ENCODE results near the gene ANKRD24. TPM values are rescaled to one million over a fixed set of nuclear protein-coding genes. Genes with fewer than 3 reads are reported as not detected.
A peak's percentile ranks its signal among the peaks of the same experiment; 100 is the strongest.

Gene ANKRD24
- total and polyA plus RNA-seq, 2 experiments from 2014 or later: 3.7 to 18.0 TPM

DNA sequence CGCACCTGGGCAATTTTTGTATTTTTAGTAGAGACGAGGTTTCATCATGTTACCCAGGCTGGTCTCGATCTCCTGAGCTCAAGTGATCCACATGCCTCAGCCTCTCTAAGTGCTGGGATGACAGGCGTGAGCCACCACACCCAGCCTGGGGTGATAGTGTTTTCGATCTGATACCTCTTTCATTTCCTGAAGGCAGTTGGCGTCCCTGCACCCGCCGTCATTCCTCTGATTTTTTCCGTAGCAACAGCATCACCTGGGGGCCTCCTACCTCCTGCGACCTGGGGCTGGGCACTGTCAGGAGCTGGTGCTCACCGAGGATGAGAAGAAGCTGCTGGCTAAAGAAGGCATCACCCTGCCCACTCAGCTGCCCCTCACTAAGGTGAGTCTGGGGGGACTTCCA lies 18.2 kb upstream of the ANKRD24 start:
- Histone ChIP-seq H3F3A (replicated peaks; ENCODE audit: low read depth) (no peaks in the 10 kb centered on the region), H3K4me3 (no peak overlapping the region), H3K4me2 (no peak overlapping the region), H3K4me1 (ENCODE audit: insufficient read depth) (no peaks in the 10 kb centered on the region), H4K20me1 (replicated peaks; ENCODE audit: insufficient read depth) (no peaks in the 10 kb centered on the region), H3K27me3 (ENCODE audit: insufficient read depth) (no peaks in the 10 kb centered on the region), H3K79me2 (replicated peaks; ENCODE audit: insufficient read depth) (no peaks in the 10 kb centered on the region), H3K9me2 (ENCODE audit: insufficient read depth) (no peaks in the 10 kb centered on the region), H3K27ac (ENCODE audit: low read depth) (no peak overlapping the region), H3K36me3 (ENCODE audit: insufficient read depth) (no peaks in the 10 kb centered on the region), H2AFZ (no peak overlapping the region)
- H3K36me3 Mint-ChIP-seq (ENCODE audit: low read depth): no peaks in the 10 kb centered on the region
- DNase-seq (ENCODE audit: low spot score): no peak
- ATAC-seq: peak; percentile 44
- H3K27me3 Mint-ChIP-seq (ENCODE audit: insufficient read depth, low read depth, poor library complexity): peaks cover 14% of the 10 kb centered on the region
- no peak overlapping the region for H3K27ac Mint-ChIP-seq
- no peak overlapping the region for H3K4me3 Mint-ChIP-seq
- H3K9me3 Mint-ChIP-seq: no peaks in the 10 kb centered on the region
- TF ChIP-seq CREB1 (CRISPR knock-in tag; IDR thresholded peaks at IDR 0.05; ENCODE audit: low read depth) (no peak), ZNF331 (CRISPR knock-in tag; IDR thresholded peaks at IDR 0.05; ENCODE audit: low read depth) (no peak), POLR2AphosphoS5 (IDR thresholded peaks at IDR 0.05; ENCODE audit: low read depth) (no peak), EZH2 (IDR thresholded peaks at IDR 0.05; ENCODE audit: low read depth, unreplicated experiment) (no peak), NANOG (IDR thresholded peaks at IDR 0.05; ENCODE audit: borderline replicate concordance) (no peak), ZNF114 (CRISPR knock-in tag; IDR thresholded peaks at IDR 0.05) (no peak)
- TF ChIP-seq, protein P1, sequence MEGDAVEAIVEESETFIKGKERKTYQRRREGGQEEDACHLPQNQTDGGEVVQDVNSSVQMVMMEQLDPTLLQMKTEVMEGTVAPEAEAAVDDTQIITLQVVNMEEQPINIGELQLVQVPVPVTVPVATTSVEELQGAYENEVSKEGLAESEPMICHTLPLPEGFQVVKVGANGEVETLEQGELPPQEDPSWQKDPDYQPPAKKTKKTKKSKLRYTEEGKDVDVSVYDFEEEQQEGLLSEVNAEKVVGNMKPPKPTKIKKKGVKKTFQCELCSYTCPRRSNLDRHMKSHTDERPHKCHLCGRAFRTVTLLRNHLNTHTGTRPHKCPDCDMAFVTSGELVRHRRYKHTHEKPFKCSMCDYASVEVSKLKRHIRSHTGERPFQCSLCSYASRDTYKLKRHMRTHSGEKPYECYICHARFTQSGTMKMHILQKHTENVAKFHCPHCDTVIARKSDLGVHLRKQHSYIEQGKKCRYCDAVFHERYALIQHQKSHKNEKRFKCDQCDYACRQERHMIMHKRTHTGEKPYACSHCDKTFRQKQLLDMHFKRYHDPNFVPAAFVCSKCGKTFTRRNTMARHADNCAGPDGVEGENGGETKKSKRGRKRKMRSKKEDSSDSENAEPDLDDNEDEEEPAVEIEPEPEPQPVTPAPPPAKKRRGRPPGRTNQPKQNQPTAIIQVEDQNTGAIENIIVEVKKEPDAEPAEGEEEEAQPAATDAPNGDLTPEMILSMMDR (conservative IDR thresholded peaks at IDR 0.05; ENCODE audit: low read depth in 2 of 2): no peak
- no peaks in the 10 kb centered on the region for H3K4me1 Mint-ChIP-seq

DNA sequence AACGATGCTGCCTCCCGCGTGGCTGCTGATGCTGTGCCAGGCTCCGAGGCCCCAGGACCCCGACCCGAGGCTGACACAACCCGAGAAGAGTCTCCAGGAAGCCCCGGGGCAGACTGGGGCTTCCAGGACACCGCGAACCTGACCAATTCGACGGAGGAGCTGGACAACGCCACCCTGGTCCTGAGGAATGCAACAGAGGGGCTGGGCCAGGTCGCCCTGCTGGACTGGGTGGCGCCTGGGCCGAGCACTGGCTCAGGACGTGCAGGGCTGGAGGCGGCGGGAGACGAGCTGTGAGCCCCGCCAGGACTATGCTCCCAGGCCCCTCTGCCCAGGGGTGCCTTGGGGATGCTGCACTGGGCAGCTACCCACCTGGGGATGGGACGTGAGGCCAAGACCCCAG lies 10.8 kb upstream of the ANKRD24 start:
- no peak for ATAC-seq
- no peak overlapping the region for H3K27ac ChIP-seq (ENCODE audit: low read depth)
- no peak for DNase-seq (ENCODE audit: low spot score)

More for the DNA sequence above, 10.8 kb upstream of the ANKRD24 start:
- Histone ChIP-seq H3K9me2 (ENCODE audit: insufficient read depth) (no peaks in the 10 kb centered on the region), H3K4me3 (no peak overlapping the region), H4K20me1 (replicated peaks; ENCODE audit: insufficient read depth) (no peaks in the 10 kb centered on the region; the same call in 1 of the 2 replicates), H3K4me1 (ENCODE audit: insufficient read depth) (no peaks in the 10 kb centered on the region), H2AFZ (no peak overlapping the region), H3K36me3 (ENCODE audit: insufficient read depth) (no peaks in the 10 kb centered on the region), H3F3A (replicated peaks; ENCODE audit: low read depth) (no peaks in the 10 kb centered on the region), H3K4me2 (no peak overlapping the region), H3K27me3 (ENCODE audit: insufficient read depth) (peaks cover 8% of the 10 kb centered on the region; the same call in 1 of the 2 replicates), H3K79me2 (replicated peaks; ENCODE audit: insufficient read depth) (no peaks in the 10 kb centered on the region)
- TF ChIP-seq POLR2AphosphoS5 (IDR thresholded peaks at IDR 0.05; ENCODE audit: low read depth) (no peak), EZH2phosphoT487 (IDR thresholded peaks at IDR 0.05; ENCODE audit: unreplicated experiment) (no peak), JUNB (IDR thresholded peaks at IDR 0.05; ENCODE audit: unreplicated experiment) (no peak), ZNF331 (CRISPR knock-in tag; IDR thresholded peaks at IDR 0.05; ENCODE audit: low read depth) (no peak), CREB1 (CRISPR knock-in tag; IDR thresholded peaks at IDR 0.05; ENCODE audit: low read depth) (no peak), ZNF114 (CRISPR knock-in tag; IDR thresholded peaks at IDR 0.05) (no peak), STAT1 (IDR thresholded peaks at IDR 0.05; ENCODE audit: unreplicated experiment) (no peak)
- TF ChIP-seq, protein P1 (conservative IDR thresholded peaks at IDR 0.05; ENCODE audit: low read depth in 2 of 2): no peak
- TF ChIP-seq, protein P2, sequence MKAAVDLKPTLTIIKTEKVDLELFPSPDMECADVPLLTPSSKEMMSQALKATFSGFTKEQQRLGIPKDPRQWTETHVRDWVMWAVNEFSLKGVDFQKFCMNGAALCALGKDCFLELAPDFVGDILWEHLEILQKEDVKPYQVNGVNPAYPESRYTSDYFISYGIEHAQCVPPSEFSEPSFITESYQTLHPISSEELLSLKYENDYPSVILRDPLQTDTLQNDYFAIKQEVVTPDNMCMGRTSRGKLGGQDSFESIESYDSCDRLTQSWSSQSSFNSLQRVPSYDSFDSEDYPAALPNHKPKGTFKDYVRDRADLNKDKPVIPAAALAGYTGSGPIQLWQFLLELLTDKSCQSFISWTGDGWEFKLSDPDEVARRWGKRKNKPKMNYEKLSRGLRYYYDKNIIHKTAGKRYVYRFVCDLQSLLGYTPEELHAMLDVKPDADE (IDR thresholded peaks at IDR 0.05): no peak
- peaks cover 4% of the 10 kb centered on the region; the same call in 1 of the 3 replicates for H3K4me1 Mint-ChIP-seq
- no peaks in the 10 kb centered on the region for H3K9me3 Mint-ChIP-seq
- no peaks in the 10 kb centered on the region for H3K36me3 Mint-ChIP-seq (ENCODE audit: low read depth)
- 0 out of 3 replicates have a peak overlapping the region, but pooled peaks have one; percentile 27 for H3K4me3 Mint-ChIP-seq
- peaks cover 25% of the 10 kb centered on the region for H3K27me3 Mint-ChIP-seq (ENCODE audit: insufficient read depth, low read depth, poor library complexity)
- no peak overlapping the region for H3K27ac Mint-ChIP-seq
